GM19043 (cell line): ENCODE measurements around the gene SEMA4D.
A peak's percentile ranks its signal among the peaks of the same experiment; 100 is the strongest.
"Not testable (repeated sequence)": the region's sequence is repeated elsewhere in the genome, so short reads cannot be mapped to it uniquely, and the experiment has no call there.

ENCODE experiments used
- ATAC-seq: cut with Tn5 transposase; IDR thresholded peaks from one replicate; pipeline ENCODE4 v1.9.1; 2021; ENCODE audit warnings: low read depth; ENCODE audit not compliant: unreplicated experiment

SEMA4D gene

GRCh38 chr9:89378541-89378940 is 119.4 kb downstream of the SEMA4D start:
- no peak for ATAC-seq

DNA sequence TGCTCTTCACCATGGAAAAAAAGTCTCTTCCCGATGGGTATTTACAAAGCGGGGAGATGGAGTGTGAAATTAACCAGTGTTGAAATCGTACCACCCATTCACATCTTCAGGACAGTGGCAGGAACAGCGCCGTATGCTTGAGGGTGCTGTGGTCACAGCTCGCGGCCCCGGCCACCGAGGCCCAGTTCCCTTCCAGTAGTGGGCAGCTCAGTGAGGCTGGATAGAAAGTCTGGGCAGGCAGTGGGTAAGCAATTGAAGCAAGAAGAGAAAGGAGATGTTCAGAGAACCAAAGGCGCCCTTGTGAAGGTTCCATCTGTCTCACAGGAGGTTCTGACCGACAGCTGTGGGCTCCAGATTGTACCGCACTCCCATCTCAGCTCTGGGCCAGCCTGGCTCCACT is 120.5 kb downstream of the SEMA4D start:
- no peak for ATAC-seq

DNA sequence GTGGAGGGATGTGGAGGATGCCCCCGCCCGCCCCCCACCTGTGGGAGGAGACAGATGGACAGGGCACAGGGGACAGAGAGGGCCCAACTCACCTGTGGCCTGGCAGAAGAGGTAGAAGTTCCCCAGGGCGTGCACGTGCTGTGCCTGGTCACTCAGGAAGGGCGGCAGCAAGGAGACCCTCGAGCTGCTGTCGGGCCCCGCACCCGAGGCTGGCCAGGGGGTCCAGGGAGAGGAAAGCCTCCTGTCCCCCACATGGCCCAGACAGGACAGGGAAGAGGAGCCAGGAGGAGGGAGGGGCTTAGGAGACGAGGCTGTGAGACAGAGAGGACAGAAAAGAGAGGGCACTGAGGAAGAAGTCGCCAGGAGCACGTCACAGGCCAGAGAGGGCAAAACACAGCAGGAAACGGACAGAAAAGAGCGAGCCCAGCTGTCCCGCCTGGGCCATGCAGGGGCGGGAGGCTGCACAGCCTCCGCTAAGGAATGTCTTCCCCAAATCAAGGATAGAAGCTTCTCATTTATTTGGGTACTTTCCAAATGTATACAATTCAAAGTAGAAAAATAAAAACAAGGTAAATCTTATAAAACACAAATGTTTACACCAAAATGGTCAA is 121.1 kb downstream of the SEMA4D start:
- ATAC-seq: no peak

DNA sequence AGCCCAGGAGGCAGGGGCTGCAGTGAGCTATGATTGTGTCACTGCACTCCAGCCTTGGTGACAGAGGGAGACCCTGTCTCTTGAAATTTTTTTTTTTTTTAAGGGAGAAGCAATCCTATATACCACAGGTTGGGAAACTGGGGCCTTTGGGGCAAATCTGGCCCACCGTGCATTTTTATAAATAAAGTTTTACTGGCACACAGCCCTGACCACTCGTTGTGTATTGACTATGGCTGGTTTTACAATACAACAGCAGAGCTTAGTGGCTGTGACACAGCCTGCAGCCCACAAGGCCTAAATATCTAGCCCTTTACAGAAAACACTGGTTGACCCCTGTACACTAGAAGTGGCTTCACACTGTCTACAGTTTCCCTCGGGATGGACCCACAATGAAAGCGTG is 121.6 kb downstream of the SEMA4D start:
- ATAC-seq: no peak

DNA sequence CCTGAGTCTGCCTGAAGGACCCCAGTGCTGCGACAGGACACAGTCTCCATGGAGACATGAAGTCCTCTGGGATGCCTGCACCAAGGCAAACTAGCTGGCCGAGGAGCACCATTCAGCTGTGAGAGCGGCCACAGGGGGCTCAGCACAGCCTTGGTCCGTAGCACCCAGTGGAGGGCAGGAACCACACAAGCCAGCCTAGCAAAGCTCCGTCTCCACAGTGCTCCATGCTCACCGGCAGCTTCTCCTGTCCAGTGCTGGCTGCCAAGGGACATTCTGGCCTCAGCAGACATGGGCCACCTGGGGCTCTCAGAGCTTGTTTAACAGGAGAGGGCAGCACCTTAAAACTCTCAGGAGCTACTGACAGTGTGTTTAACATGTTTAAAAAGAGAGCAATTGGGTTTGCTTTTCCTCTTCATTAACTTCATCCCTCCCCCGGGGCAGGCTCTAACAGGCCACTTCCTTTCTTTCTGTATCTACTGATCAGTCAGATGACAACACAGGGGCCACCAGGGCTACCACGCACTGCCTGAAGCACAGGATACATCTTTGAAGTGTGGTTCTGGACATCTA is 122.6 kb downstream of the SEMA4D start:
- ATAC-seq: peak; percentile 91

DNA sequence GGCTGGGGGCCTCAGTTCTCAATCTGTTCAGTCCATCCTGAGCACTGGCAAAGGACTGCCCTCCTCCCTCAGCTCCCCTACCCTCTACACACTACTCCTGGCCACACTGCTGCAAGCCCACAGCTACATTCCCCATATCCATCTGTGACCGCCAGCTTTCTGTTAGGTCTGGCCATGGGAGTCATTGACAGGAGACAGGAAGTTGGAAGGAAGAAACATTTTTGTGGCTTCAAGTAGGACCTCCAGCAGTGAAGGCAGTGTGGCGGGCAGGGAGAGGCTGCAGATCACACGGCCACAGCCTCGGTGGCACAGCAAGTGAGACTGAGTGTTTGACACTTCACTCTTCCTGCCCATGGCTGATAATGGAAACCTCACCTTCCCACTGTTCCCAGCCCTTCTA is 123.7 kb downstream of the SEMA4D start:
- no peak for ATAC-seq

DNA sequence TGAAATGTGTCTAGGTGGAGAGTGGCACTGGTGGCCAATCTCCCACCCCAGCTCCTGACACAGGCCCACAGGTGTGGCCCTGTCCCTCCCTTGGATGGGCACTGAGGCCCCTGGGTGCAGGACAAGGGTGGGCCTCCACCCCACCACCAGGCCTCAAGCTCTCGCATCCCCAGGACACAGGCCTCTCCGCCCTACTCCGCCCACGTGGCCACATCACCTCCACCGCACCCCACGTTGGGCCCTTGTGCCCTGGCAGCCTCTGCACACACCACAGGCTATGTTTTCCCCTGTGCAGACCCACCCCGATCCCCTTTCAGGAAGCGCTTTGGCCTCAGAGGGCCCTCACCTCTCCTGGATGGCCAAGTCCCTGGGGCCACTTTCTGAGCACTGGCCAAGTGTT is 124.9 kb downstream of the SEMA4D start:
- ATAC-seq: no peak

- ATAC-seq: no peak
Measured at GRCh38 chr9:89372230-89372816, 125.6 kb downstream of the SEMA4D start.

GRCh38 chr9:89371791-89372190 is 126.1 kb downstream of the SEMA4D start:
- not testable (repeated sequence) for ATAC-seq

GRCh38 chr9:89370593-89370992 is 127.3 kb downstream of the SEMA4D start:
- ATAC-seq: no peak

GRCh38 chr9:89368978-89369377 is 128.9 kb downstream of the SEMA4D start:
- ATAC-seq: no peak

- no peak for ATAC-seq
Measured at GRCh38 chr9:89368550-89368949, 129.4 kb downstream of the SEMA4D start.

DNA sequence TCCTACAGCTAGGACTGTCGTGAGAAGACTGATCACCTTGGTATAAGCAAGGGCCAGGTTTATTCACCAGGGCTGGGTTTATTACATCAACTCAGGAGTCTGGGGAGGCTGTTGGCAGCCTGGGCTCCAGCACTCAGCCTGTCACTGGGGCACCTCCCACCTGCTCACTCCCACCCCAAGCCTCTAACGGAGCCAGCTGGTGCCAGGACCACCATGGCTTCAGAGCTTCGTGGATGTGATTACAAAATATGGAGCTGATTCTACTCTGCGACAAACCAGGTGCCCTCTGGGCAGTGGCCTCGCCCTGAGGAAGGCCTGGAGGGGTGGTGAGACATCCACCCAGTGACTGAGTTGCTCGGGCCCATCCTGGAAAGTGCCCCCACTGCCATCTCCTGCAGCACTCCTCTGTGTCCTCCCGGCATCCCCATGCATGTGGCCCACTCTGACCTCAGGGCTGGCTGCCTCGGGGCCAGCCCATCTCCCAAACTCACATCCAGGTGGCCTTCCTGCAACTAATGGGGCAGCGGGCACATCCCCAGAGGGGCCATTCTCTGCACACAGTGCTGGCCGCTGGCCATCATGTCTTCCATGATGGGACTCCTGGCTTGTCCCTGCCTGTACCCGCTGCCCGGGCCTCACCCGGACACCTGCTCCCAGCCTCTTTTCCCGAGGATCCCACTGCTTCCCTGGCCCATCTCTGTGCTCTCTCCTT is 130.0 kb downstream of the SEMA4D start:
- ATAC-seq: no peak

DNA sequence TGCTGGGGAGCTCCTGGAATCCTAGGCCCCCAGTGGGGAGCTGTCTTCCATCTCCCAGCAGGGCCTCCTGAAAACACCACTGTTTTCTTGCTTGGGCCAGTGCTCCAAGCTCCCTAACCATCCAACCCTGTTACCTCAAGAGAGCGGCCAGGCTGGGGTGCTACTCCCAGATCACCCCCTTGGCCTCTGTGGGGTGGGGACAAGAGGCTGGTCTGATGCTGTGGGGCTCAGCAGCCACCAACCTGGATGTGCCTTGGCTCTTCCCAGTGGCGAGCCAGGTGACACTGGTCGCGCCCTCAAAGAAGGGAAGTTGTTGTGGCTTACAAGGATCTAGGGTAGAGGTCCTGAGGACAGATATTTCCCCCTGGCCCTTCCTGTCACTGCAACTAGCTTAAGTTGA is 130.6 kb downstream of the SEMA4D start:
- ATAC-seq: no peak

GRCh38 chr9:89366711-89367110 is 131.2 kb downstream of the SEMA4D start:
- ATAC-seq: no peak

GRCh38 chr9:89365532-89365912 is 132.4 kb downstream of the SEMA4D start:
- ATAC-seq: no peak

GRCh38 chr9:89364666-89365531 is 133.0 kb downstream of the SEMA4D start:
- ATAC-seq: no peak

DNA sequence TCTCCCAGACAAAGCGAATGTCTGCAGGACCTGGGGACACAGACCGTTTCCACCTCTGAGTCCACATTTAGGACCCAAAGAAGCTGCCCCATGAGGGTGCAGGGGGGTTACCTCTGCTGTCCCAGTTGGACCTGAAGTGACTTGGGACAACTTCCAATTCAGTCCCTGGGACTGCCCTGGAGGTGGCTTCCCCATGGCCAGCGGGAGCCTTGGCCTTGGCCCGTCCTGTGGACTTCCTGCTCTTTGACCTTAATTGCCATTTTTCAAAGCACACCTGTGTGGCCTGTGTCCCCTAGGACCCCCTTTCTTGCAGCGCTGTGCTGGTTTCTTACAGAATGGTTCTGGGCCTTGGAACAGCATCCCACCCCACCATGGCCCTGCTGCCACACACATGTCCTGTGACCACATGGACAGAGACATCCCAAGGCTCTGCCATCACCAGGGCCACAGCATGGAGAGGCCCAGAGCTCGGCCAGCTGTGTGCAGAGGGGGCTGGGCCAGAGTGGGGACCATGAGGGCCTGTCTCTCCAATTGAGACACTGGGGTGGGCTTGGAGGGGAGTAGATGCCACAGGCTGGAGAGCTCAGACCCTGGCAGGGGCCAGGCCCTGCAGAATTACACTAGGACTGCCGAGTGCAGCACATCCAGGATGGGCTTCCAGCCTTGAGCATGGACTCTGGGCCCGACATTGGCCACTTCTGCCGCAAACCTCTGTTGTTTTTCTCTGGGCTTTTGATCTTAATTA is 133.8 kb downstream of the SEMA4D start:
- ATAC-seq: no peak

DNA sequence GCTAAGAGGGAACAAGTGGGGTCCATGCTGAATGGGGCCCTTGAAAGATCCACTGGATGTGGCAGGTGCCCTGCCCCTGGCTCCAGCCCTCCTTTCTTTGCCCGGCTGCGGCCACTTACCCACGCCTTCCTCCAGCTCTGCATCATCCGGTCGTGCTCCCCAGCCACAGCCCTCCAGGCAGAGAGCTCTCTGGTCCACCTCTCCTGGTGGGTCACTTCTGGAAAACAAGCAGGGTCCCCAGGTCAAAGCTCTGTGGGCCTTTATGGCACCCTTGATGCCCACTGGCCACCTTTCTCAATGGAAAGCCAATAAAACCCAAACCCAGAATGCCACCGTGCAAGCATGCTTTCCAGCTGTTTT is 134.6 kb downstream of the SEMA4D start:
- no peak for ATAC-seq

- ATAC-seq: no peak
Measured at GRCh38 chr9:89362647-89363310, 135.1 kb downstream of the SEMA4D start.
